OCI-LY7 (cell line): ENCODE measurements around the gene VPS13D. TPM values are rescaled to one million over a fixed set of nuclear protein-coding genes. Genes with fewer than 3 reads are reported as not detected.

Experiments used
- BruUV-seq: library from RNA; stranded (reverse); fragments of 400-500 nt; replicated peaks from 2 replicates; lab custom pipeline; 2021; lab: Mats Ljungman, UMichigan
- CTCF ChIA-PET: fragments of 300-600 bp; sonication (Branson Sonifier 250); formaldehyde crosslinking; loops from one replicate; lab custom pipeline; 2022; ENCODE audit warnings: antibody characterized with exemption; ENCODE audit not compliant: unreplicated experiment; lab: Charles Lee
- POLR2A ChIA-PET: fragments of 300-600 bp; sonication (Branson Sonifier 250); formaldehyde crosslinking; loops from one replicate; lab custom pipeline; 2022; ENCODE audit warnings: antibody characterized with exemption; lab: Charles Lee
- DNase-seq: peaks from one replicate; pipeline ENCODE4 v3.0.0-alpha.2; 2015; ENCODE audit warnings: low spot score
- H2AFZ ChIP-seq: fragments of 200-600 bp; sonication (generic), shearing (Covaris generic); 2 replicates; pipeline ENCODE4 v1.6.1; 2014; ENCODE audit warnings: mild to moderate bottlenecking, antibody characterized with exemption, low read length, moderate library complexity
- H3K27ac ChIP-seq: fragments of 200-600 bp; sonication (generic); 2 replicates; pipeline ENCODE4 v1.5.1; 2014; ENCODE audit warnings: mixed run types, low read depth, mild to moderate bottlenecking, moderate library complexity, low read length, inconsistent platforms; ENCODE audit not compliant: poor library complexity, severe bottlenecking
- H3K36me3 ChIP-seq: fragments of 200-600 bp; sonication (generic); 2 replicates; pipeline ENCODE4 v1.6.1; 2014; ENCODE audit warnings: mild to moderate bottlenecking, antibody characterized with exemption, low read length, moderate library complexity, mixed read lengths; ENCODE audit not compliant: insufficient read depth
- H3K4me1 ChIP-seq: fragments of 200-600 bp; sonication (generic); 2 replicates; pipeline ENCODE4 v1.5.1; 2014; ENCODE audit warnings: mild to moderate bottlenecking, low read length; ENCODE audit not compliant: insufficient read depth, poor library complexity, severe bottlenecking
- H3K4me2 ChIP-seq: fragments of 200-600 bp; sonication (generic); 2 replicates; pipeline ENCODE4 v1.6.1; 2014; ENCODE audit warnings: mild to moderate bottlenecking, low read length
- H3K4me3 ChIP-seq: fragments of 200-600 bp; sonication (generic); 2 replicates; pipeline ENCODE4 v1.5.1; 2014; ENCODE audit warnings: mild to moderate bottlenecking, low read depth, low read length; ENCODE audit not compliant: poor library complexity, severe bottlenecking
- H3K79me2 ChIP-seq: fragments of 200-600 bp; sonication (generic); 2 replicates; pipeline ENCODE4 v1.6.1; 2016; ENCODE audit warnings: low read depth, mild to moderate bottlenecking, low read length, moderate library complexity, mixed read lengths; ENCODE audit not compliant: insufficient read depth
- H3K9me2 ChIP-seq: fragments of 200-600 bp; sonication (generic); 2 replicates; pipeline ENCODE4 v1.6.1; 2016; ENCODE audit warnings: mild to moderate bottlenecking, low read length, mixed read lengths; ENCODE audit not compliant: insufficient read depth
- H3K9me3 ChIP-seq: fragments of 200-600 bp; sonication (generic); 2 replicates; pipeline ENCODE4 v1.6.1; 2014; ENCODE audit warnings: mild to moderate bottlenecking, mixed run types, low read length, mixed read lengths
- H4K20me1 ChIP-seq: fragments of 200-600 bp; sonication (generic); 2 replicates; pipeline ENCODE4 v1.6.1; 2014; ENCODE audit warnings: mild to moderate bottlenecking, antibody characterized with exemption, low read length, moderate library complexity, mixed read lengths; ENCODE audit not compliant: insufficient read depth
- CTCF ChIP-seq: fragments of 200-600 bp; sonication (generic); conservative IDR thresholded peaks from 2 replicates; pipeline ENCODE4 v1.5.1; 2014; ENCODE audit warnings: mild to moderate bottlenecking, antibody characterized with exemption, low read length, moderate library complexity, mixed read lengths
- EZH2phosphoT487 ChIP-seq: fragments of 200-600 bp; sonication (generic); IDR thresholded peaks from 2 replicates; pipeline ENCODE4 v1.6.1; 2018; ENCODE audit warnings: low read depth, borderline replicate concordance, mild to moderate bottlenecking, mixed run types, antibody characterized with exemption, low read length, moderate library complexity, mixed read lengths
- intact Hi-C: fragments of 100-400 bp; cut with micrococcal nuclease; formaldehyde crosslinking; loops from one replicate; pipeline ENCODE4 v1.10.0; 2022; ENCODE audit not compliant: unreplicated experiment
- total RNA-seq, 2 experiments: library from RNA; depleted of rRNA in 1 of 2; stranded (reverse); fragments of >200 nt in 1 of 2; shearing (Covaris generic) in 1 of 2; gene quantifications; 2 replicates each; pipeline ENCODE4 v1.2.3, GENCODE V29; 2014 to 2022

VPS13D gene
- total RNA-seq, 2 experiments from 2014 or later = 23.9 to 39.2 TPM

- no peak for DNase-seq
- no peaks in the 10 kb centered on the region for H3K9me2 ChIP-seq
- no TSS peak for BruUV-seq
- POLR2A ChIA-PET = interaction anchor here (0.7 kb wide), 1 partner anchor 12 kb away, joined by 3 read pairs; no protein-coding TSS in a partner anchor
- TF ChIP-seq CTCF (no peak), EZH2phosphoT487 (no peak)
- no peaks in the 10 kb centered on the region for H3K4me1 ChIP-seq
- H4K20me1 ChIP-seq = no peaks in the 10 kb centered on the region
- no peaks in the 10 kb centered on the region for H3K9me3 ChIP-seq
- no peaks in the 10 kb centered on the region for H3K79me2 ChIP-seq
- H3K36me3 ChIP-seq = peaks cover 28% of the 10 kb centered on the region; the same call in 1 of the 2 replicates
- intact Hi-C loops = no loop called here
- H3K4me3 ChIP-seq = no peak overlapping the region
- no peak overlapping the region for H3K4me2 ChIP-seq
- H3K27ac ChIP-seq = no peak overlapping the region
- H2AFZ ChIP-seq = no peak overlapping the region
- CTCF ChIA-PET = no interaction called here
Observed at GRCh38 chr1:12375133-12375829, 145.5 kb downstream of the VPS13D start.

- no peaks in the 10 kb centered on the region for H3K4me1 ChIP-seq
- CTCF ChIA-PET = no interaction called here
- POLR2A ChIA-PET = interaction anchor here (0.7 kb wide), 1 partner anchor 11 kb away, joined by 3 read pairs; no protein-coding TSS in a partner anchor
- no peak overlapping the region for H3K4me2 ChIP-seq
- no peak overlapping the region for H3K27ac ChIP-seq
- intact Hi-C loops = no loop called here
- BruUV-seq = no TSS peak
- TF ChIP-seq CTCF = no peak
- no peak for TF ChIP-seq EZH2phosphoT487
- no peaks in the 10 kb centered on the region for H4K20me1 ChIP-seq
- no peak overlapping the region for H3K4me3 ChIP-seq
- H3K36me3 ChIP-seq = peaks cover 32% of the 10 kb centered on the region; the same call in 1 of the 2 replicates
- no peak overlapping the region for H2AFZ ChIP-seq
- no peaks in the 10 kb centered on the region for H3K9me3 ChIP-seq
- H3K9me2 ChIP-seq = no peaks in the 10 kb centered on the region
- no peaks in the 10 kb centered on the region for H3K79me2 ChIP-seq
- no peak for DNase-seq
Observed at GRCh38 chr1:12376236-12377045, 146.6 kb downstream of the VPS13D start.
